HG03565 (cell line): Measurements from ENCODE around the gene RECK.

ENCODE experiments used
- ATAC-seq: cut with Tn5 transposase; IDR thresholded peaks from one replicate; pipeline ENCODE4 v1.9.1; 2021; ENCODE audit warnings: mild to moderate bottlenecking, moderate library complexity; ENCODE audit not compliant: unreplicated experiment

The RECK gene

DNA sequence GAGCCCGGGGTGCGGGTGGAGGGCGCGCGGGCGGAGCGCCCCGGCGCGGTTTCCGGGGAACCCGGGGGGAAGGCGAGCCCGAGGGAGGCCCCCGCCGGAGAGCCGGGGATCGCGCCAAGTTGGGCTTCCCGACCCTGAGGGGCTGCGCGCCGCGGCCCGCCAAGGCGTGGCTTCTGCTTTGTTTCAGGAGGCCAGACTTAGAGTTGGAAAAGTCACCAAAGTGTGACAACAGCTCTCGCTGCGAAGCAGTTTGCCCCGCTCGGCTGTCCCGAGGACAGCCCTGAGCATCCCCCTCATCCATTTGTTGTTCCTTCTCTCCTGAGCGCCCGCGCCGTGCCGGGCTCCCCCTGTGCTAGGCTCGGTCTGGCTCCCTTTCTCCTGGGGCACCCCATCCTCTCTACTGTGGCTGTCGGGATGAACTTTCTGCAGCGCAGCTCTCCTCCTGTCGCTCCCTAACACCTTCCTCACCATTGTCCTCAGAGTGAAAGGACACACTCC, 100.2 kb downstream of the RECK start:
- ATAC-seq, result peak; percentile 33

DNA sequence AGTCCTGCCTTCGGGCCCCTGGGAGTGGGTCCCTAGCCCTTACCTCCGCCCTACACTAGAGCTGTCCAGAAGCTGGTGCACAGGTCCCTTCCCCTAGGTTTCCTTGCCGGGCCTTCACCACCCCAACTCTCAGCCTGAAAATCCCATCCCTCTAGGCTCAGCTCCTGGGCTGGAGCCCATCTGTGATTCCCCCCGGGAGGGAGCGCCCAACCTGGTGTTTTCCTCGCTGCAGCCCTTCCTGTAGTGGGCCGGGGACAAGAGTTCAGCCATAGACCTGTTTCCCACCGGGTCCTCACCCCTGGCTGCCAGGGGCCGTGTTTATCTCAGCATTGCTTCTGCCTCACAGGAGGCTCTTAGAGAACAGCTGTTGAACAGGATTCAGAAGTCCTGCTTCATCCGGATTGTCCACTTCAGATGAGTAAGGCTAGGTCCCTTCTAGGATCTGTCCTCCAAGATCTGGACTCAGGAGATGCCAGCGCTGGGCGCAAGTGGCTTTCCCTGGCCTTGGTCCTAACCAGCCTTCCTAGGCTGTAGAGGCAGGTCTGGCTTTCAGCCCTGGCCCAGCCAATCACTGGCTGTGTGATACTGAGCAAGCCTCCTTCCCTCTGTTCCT, 100.8 kb downstream of the RECK start:
- no peak for ATAC-seq

DNA sequence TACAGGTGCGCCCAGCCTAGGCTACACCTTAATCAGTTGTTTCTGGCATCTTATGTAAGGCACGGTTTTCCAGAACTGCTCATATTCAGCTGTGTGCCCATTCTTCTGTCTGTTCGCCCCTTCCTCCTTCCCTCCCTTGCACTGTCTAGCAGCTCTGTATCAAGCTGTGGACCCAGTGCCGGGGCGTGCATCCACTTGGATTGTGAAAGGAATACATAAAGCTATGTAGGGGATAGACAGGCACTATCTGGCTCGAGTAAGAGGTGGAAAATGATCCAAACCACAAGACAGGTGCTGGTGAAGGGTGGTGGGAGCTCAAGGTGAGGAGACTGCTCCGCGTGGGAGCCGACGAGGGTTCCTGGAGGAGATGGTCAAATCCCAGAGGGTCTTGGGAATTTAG, 101.8 kb downstream of the RECK start:
- no peak for ATAC-seq

DNA sequence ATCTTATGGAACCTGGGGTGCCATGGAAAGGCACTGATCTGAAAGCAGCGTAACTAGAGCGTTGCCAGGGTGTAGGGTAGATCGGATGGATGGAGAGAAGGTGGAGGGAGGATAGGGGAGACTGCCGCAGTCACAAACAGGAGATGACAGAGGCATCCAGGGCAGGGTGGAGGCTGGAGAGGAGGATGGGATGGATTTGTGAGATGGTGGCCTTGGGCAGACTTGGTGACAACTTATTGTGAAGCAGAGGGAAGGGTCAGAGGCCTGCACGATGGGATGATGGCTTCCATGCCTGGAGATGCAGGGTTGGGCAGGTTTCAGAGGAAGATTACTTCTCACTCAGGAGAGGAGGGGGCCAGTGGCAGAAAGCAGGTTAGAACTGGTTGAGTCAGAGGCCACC, 102.2 kb downstream of the RECK start:
- no peak for ATAC-seq

DNA sequence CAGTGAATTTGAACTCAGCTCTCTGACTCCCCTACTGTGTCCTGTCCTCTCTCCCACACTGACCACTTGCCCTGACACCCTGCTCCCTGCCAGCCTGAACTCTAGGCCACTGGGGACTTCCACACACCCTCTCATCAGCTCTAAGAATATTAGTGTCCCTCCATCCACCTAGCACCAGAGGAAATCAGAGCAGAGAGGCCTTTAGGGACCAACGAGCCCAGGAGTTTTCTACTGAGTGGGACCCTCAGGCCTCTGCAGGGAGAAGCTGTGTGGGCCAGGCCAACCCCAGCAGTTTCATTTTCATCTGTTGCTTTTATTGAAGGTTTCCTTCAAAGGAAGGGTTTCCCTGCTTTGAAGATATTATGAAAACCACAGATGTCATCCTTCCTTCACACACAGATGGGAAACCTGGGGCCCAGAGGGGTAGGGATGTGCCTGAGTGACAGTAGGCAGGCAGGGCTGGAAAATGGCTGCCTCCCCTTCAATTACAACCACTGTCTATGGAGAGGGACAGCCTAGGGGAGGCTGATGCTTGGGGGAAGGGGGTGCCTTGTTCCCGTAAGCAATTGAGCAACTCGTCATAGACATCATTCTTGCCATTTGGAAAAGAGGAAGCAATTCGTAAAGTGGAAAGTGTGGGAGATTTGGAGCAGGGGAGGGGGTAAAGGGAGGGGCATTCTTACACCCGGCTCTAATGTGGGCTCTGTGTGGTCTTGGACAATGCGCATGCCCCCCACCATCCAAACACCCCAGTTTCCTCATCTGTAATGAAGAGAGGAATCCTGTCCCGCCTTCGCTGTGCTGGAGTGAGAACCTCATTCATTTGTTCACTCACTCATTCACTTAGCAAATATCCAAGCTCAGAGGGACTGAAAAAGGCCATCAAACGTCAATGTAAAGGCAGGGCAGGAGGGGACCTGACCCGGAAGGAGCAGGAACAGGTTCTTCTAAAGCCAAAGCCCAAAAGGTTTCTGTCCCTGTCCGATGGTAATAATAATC, 103.7 kb downstream of the RECK start:
- no peak for ATAC-seq

DNA sequence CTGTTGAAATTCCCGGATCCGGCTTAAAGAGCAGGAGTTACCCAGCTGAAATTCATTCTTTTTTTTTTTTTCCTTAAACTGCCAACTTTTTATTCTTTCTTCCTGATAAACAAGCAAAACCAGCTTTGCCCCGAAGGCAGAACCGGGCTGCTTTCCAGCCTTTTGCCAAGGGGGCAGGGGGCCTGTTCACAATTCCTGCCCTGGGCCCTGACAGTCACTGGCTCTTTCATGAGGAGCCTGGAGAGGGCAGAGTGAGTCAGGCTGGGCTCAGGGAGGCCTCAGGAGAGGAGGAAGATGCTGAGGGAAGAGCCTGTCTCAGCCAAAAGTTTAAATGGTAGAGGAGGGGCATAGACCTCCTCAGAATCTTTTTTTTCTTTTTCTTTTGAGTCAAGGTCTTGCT, 104.6 kb downstream of the RECK start:
- no peak for ATAC-seq

DNA sequence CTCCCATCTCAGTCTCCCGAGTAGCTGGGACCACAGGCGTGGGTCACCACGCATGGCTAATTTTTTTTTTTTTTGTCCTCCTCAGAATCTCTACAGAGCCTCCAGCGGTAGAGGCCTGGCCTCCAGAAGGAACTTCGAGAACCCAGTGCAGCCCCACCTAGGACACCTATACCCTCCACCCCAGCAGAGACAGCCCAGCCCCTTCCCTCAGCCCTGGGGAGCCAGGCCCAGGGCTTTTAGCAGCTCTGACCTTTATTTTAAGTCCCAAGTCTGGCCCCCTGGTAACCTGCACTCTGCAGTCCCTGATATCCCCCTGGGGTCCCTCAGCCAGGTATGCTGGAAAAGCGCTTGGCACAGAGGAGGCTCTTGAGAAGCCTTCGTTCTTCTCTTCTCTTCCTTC, 105.0 kb downstream of the RECK start:
- ATAC-seq, result no peak

DNA sequence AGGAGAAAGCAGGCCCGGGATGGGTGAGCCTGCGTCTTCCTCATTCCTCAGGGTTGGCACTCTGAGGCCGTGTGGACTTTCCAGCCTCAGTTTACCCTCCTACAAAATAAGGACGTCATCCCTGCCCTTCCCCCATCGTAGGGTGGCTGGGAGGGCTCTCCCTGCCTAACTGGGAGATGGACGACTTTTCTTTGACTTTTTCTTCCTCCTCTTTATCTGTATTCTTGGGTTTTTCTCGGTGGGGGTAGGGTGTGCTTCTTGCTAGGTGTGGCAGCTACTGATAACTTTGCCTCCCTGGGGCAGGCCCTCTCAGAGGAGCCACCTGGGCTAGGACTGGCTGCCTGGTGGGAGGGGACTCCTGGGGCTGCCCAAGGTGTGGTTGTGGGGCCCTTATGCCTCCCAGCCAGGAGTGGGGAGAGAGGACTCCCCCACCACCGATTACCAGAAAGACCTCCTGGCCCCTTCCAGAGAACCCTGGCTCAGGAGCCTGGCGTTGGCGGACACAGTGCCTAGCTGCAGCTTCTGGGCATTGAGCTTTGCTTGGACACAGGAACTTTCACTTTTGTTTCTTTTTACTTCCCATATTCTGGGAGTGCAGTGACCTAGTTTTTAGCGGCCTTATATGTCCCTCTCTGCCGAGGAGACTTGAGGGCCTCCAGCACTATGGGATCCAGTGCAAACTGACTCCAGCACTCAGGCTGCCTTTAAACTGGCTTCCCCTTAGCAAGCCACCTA, 106.0 kb downstream of the RECK start:
- ATAC-seq, result no peak

DNA sequence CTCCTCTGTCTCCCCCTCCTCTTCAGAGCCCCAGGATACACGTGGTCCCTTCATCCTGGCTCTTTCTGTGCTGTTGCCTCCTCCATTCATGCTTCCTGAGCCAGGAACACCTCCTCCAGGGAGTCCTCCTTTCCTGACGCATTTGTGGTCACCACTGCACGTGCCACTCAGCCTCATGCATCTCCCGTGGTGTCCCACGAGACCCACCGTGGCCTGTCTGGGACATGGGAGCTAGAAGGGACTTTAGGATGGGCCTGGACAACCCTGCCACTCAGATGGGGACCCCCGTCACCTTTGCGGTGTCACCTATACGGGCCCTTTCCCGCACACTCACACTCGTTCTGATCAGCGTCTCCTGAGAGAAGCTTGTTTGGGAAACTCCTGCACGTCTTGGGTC, 106.5 kb downstream of the RECK start:
- ATAC-seq, result no peak

DNA sequence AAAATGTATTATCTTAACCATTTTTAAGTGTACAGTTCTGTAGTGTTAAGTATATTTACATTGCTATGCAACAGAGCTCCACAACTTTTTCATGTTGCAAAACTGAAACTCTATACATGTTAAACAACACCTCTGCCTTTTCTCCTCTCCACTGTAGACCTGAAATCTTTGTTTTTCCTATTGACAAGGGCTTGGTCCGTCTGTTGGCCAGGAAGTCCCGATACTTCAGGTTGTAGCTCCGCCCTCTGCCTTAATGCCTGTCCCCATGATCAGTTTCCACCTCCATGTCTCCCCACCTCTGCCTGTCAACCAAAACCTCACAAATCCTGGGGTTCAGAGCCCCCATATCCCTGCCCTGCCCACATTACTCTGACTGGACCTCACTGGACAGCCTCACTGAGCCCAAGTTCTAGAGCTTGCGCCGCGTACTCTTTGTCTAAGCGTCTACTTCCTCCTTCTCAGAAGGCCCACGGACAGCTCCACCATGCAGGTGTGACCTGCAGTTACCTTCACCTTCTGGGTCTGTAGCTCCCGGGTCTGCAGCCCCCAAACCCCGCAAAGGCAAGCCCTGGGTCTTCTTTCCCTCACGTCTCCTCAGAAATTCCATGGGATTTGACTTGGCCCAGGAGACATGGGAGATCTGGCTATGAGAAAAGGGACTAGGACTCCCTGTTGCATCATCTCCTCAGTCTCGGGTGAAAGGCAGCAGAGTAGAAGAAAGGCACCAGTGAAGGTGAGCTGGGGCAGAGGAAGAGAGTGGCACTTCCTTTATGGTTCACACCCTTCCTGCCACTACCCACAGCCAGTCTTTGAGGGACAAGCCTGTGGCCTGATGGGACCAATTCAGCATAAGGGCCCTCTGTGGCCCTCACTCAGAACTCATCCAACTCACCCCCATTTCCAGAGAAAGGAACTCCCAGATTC, 107.9 kb downstream of the RECK start:
- no peak for ATAC-seq

DNA sequence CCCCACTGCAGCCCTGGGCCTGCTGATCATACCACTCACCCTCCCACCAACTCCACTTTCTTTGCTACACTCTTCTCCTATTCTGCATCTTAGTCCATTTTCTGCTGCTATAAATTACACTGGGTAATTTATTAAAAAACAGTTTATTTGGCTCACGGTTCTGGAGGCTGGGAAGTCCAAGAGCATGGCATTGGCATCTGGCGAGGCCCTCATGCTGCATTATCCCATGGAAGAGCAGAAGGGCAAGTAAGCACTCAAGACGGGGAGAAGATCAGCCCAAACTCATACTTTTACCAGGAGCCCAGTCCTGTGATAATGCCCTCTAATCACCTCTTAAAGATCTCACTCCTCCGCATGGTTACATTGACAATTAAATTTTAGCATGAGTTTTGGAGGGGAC, 109.3 kb downstream of the RECK start:
- no peak for ATAC-seq

DNA sequence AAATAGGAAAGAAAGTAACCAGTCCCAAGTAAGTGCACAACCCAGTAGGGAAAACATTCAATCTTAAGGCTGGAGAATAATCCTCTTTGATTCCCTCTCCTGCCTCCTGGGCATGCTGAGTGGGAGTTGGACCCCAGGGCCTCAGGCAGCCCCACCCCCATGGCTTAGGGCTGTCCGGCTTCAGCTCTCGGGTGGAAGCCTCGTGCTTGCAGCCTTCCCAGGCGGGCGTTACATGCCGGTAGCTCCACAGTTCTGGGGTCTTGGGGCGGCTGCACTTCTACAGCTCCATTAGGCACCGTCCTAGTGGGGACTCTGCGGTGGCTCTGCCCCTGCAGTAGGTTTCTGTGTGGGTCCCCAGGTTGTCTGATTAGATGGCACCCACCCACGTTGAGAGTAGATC, 109.9 kb downstream of the RECK start:
- no peak for ATAC-seq

DNA sequence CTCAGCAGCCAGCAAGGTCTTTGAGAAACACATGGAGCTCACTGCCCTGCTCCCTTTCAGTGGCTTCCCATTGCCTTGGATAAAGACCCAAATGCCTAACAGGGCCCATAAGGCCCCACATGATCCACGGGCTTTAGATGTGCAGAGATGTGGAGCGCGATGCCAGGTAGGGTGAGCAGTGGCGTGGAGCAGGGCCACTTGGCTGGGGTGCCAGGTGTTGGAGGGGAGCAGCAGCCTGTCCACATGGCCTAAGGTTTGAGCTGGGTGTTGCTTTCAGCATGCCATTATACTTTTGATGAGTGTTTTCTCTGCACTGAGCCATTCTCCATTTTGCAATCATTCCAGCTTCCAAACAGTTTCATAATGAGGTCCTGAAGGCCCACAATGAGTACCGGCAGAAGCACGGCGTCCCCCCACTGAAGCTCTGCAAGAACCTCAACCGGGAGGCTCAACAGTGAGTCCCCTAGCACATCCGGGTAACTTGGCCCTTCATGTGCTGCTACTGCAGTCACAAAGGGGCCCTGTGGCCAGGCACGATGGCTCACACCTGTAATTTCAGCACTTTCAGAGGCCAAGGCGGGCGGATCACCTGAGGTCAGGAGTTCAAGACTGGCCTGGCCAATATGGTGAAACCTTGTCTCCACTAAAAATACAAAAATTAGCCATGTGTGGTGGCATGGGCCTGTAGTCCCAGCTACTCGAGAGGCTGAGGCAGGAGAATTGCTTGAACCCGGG, 110.9 kb downstream of the RECK start:
- no peak for ATAC-seq

DNA sequence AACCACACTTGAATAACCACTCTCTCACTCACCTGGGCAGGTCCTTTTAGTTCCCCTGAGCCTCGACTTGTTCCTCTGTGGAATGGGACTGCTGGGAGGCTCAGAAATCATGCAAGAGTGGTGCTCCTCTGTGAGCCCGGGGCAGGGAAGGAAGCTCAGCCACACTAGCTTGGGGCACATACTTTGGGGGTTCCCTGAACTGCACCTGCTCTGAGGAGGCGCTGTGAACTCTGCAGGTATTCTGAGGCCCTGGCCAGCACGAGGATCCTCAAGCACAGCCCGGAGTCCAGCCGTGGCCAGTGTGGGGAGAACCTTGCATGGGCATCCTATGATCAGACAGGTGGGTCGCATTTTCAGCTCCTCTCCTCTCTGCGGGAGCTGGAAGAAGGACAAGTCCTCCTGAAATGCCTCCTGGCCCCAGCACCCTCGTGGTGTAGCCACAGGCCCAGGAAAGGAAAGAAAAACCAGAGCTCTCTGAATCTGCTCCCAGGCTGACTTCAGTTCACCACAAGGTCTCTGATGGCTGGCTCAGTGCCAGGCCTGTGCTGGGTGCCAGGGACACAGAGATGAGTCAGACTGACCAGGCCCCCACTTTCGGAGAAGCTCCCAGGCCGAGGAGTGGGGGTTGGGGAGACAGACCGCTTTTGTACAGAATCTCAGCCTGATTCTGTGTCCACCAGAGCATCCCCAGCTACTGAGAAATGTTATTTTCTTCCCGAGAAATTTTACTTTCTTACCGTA, 111.8 kb downstream of the RECK start:
- peak; percentile 47 for ATAC-seq

DNA sequence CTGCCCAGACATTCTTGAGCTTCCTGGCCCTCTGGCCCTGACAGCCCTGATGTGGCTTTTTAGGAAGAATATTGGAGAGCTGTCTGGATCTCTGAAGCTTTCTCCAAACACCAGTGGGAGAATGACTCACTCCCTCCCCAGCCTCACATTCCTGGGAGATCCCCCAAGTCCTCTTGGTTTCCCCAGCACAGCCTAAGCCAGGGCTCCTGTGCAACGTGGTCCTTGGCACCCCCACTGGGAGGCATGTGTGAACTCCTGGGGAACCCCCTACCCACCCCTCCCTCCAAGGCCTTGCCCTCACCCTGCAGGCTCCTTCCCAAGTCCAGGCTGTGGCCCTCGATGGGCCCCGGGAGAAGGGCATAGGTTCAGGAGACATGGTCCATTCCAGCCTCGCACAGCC, 112.5 kb downstream of the RECK start:
- ATAC-seq, result no peak

DNA sequence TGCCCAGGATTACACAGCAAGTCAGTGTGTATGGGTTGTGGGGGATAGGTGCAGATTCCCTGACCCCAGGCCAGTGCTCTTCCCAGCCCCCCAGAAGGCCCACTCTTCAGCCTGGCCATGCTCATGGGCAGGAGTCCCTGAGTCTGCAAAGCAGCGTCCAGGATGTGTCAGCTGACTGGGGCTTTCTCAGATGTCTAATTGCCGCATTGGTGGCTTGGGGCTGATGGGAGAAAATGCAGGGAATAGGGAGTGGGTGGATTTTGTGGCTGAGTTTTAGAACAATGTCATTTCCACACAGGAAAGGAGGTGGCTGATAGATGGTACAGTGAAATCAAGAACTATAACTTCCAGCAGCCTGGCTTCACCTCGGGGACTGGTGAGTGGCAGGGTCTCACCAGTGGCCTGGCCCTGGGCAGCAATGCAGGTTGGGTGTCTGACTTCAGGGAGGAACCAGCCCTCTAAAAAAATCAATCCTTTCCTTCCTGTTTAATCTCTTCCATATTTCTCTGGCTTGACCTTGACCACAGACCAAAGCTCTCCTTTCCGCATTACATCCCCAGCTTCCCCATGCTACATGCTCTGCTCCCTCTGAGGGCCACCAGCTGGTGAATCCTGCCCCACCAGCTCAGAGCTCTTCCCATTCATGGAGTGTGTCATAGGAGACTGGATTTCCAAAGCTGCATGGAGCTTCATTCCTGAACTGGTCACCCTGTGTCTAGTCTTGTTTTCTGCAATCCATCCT, 114.0 kb downstream of the RECK start:
- no peak for ATAC-seq

DNA sequence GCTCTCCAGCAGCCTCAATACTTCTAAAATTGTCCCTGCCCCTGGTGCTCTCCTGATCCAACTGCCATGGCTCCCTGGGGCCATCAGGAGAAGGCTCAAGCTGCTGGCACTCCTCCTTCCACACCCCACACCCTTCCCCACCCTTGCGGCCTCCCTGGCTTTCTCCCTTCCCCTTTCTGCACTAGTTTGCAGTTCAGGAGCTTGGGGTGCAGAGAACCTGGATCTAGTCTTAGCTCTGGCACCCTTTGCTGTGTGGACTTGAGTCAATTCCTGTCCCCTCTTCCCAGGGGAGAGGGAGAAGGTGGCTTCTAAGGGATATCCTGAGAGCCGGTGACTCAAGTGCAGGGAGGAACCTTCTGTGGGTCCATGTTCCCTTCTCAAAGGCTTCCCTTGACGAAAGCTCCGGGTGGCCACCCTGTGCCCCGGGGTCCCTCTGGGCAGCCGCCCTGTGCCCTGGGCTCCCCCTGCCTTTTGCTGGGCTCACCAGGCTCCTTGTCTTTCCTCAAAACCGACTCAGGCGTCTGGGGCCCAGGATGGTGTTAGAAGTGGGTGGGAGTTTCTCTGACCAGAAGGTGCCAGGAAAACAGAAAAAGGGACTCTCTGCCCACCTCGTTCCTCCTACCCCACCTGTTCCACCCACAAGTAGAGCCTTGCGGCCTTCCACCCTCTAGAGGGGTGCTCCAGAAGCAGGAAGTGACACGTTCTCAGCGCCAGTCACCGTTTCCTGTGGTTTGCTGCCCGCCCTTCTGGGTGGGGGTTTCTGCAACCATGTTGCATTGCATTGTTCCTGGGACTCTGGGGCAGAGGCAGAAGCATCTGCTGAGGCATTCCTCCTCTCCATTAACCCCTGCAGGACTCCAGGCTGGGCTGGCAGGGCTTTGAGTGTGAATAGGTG, 114.8 kb downstream of the RECK start:
- ATAC-seq, result peak; percentile 63
